NOMO-1 treated with dmso at 0.1 percent for 144 hours (cell line): ENCODE results near the gene AUTS2.

Experiments
- DNase-seq: peaks from one replicate; lab custom pipeline; 2025; ENCODE audit not compliant: unreplicated experiment; lab: John Stamatoyannopoulos, UW

AUTS2 gene

GRCh38 chr7:69813637-69814240, 215.5 kb downstream of the AUTS2 start:
- DNase-seq = no peak

GRCh38 chr7:69814421-69814962, 216.2 kb downstream of the AUTS2 start:
- no peak for DNase-seq

GRCh38 chr7:69816501-69816900, 218.2 kb downstream of the AUTS2 start:
- no peak for DNase-seq

GRCh38 chr7:69817121-69817520, 218.8 kb downstream of the AUTS2 start:
- DNase-seq = no peak

GRCh38 chr7:69817841-69818635, 219.8 kb downstream of the AUTS2 start:
- no peak for DNase-seq

GRCh38 chr7:69818636-69819332, 220.5 kb downstream of the AUTS2 start:
- DNase-seq = no peak

GRCh38 chr7:69819333-69819705, 221.0 kb downstream of the AUTS2 start:
- DNase-seq = no peak

- DNase-seq = no peak
Observed at GRCh38 chr7:69820479-69821192, 222.4 kb downstream of the AUTS2 start.

- no peak for DNase-seq
Observed at GRCh38 chr7:69822386-69822785, 224.1 kb downstream of the AUTS2 start.

- no peak for DNase-seq
Observed at GRCh38 chr7:69823151-69823744, 225.0 kb downstream of the AUTS2 start.

GRCh38 chr7:69825113-69825972, 227.1 kb downstream of the AUTS2 start:
- DNase-seq = no peak

- DNase-seq = no peak
Observed at GRCh38 chr7:69826283-69826682, 228.0 kb downstream of the AUTS2 start.

- no peak for DNase-seq
Observed at GRCh38 chr7:69827140-69827539, 228.9 kb downstream of the AUTS2 start.

GRCh38 chr7:69827558-69827957, 229.3 kb downstream of the AUTS2 start:
- DNase-seq = no peak

- DNase-seq = no peak
Observed at GRCh38 chr7:69832356-69832755, 234.1 kb downstream of the AUTS2 start.

- DNase-seq = no peak
Observed at GRCh38 chr7:69833964-69834363, 235.7 kb downstream of the AUTS2 start.

- no peak for DNase-seq
Observed at GRCh38 chr7:69836702-69837101, 238.4 kb downstream of the AUTS2 start.

- DNase-seq = no peak
Observed at GRCh38 chr7:69837387-69838068, 239.3 kb downstream of the AUTS2 start.

- no peak for DNase-seq
Observed at GRCh38 chr7:69839782-69840181, 241.5 kb downstream of the AUTS2 start.
